CD14-positive monocyte (primary cell): ENCODE results near the gene LRP1B. TPM values are rescaled to one million over a fixed set of nuclear protein-coding genes. Genes with fewer than 3 reads are reported as not detected.

ENCODE experiments used
- DNase-seq, 3 donors: peaks; one replicate each; pipeline ENCODE4 v3.0.0-alpha.2; 2011 to 2022
- H2AFZ ChIP-seq: 2 replicates; pipeline ENCODE4 v1.6.0; 2012; ENCODE audit warnings: mild to moderate bottlenecking, low read depth, low read length, inconsistent platforms; ENCODE audit not compliant: insufficient read depth, poor library complexity, severe bottlenecking
- H3K27ac ChIP-seq, 2 donors: 1 replicate in 1 of 2; 2 replicates in 1 of 2; pipeline ENCODE4 v1.5.1; 2012 to 2013; ENCODE audit warnings: low read length in 2 of 2, control low read depth in 1 of 2, inconsistent platforms in 1 of 2, low read depth in 1 of 2, mild to moderate bottlenecking in 1 of 2
- H3K27me3 ChIP-seq, 2 donors: one replicate each; pipeline versions ENCODE4 v1.6.0 to v1.6.1; 2011 to 2013; ENCODE audit warnings: low read length in 2 of 2; ENCODE audit not compliant: control insufficient read depth in 2 of 2, insufficient read depth in 2 of 2
- H3K36me3 ChIP-seq, 2 donors: replicated peaks in 1 of 2; 1 replicate in 1 of 2; 2 replicates in 1 of 2; pipeline versions ENCODE4 v1.5.1 to v1.6.1; 2012 to 2013; ENCODE audit warnings: low read length in 2 of 2, control low read depth in 1 of 2, inconsistent platforms in 1 of 2, mild to moderate bottlenecking in 1 of 2; ENCODE audit not compliant: insufficient read depth in 2 of 2, control insufficient read depth in 1 of 2
- H3K4me1 ChIP-seq, 2 donors: 1 replicate in 1 of 2; 2 replicates in 1 of 2; pipeline versions ENCODE4 v1.5.1 to v1.6.1; 2012 to 2013; ENCODE audit warnings: low read length in 2 of 2, control low read depth in 1 of 2, inconsistent platforms in 1 of 2, mild to moderate bottlenecking in 1 of 2, moderate library complexity in 1 of 2; ENCODE audit not compliant: insufficient read depth in 2 of 2, control insufficient read depth in 1 of 2
- H3K4me2 ChIP-seq: replicated peaks from 2 replicates; pipeline ENCODE3; 2012; ENCODE audit warnings: low read length, moderate library complexity, mild to moderate bottlenecking; ENCODE audit not compliant: poor library complexity, severe bottlenecking; ENCODE audit errors: extremely low read depth
- H3K4me3 ChIP-seq, 3 experiments: fragments of 200-600 bp in 1 of 3; sonication (generic) in 1 of 3; replicated peaks in 1 of 3; 1 replicate in 2 of 3; 2 replicates in 1 of 3; pipeline ENCODE4 v1.5.1; 2011 to 2013; ENCODE audit warnings: low read length in 3 of 3, mild to moderate bottlenecking in 3 of 3, control low read depth in 2 of 3, low read depth in 2 of 3, inconsistent platforms in 1 of 3, moderate library complexity in 1 of 3
- H3K79me2 ChIP-seq: 2 replicates; pipeline ENCODE4 v1.6.0; 2012; ENCODE audit warnings: mild to moderate bottlenecking, control low read depth, inconsistent platforms, low read length, moderate library complexity; ENCODE audit not compliant: insufficient read depth
- H3K9ac ChIP-seq: 2 replicates; pipeline ENCODE4 v1.6.0; 2017; ENCODE audit warnings: low read length, mild to moderate bottlenecking; ENCODE audit not compliant: insufficient read depth, poor library complexity, severe bottlenecking
- H3K9me3 ChIP-seq, 2 donors: replicated peaks in 1 of 2; 1 replicate in 1 of 2; 2 replicates in 1 of 2; pipeline versions ENCODE4 v1.5.1 to v1.6.1; 2012 to 2013; ENCODE audit warnings: low read length in 2 of 2, control low read depth in 1 of 2; ENCODE audit not compliant: control insufficient read depth in 1 of 2, insufficient read depth in 1 of 2
- H4K20me1 ChIP-seq: 2 replicates; pipeline ENCODE4 v1.6.0; 2012; ENCODE audit warnings: mild to moderate bottlenecking, low read length, control low read depth, moderate library complexity; ENCODE audit not compliant: insufficient read depth
- H3K27ac Mint-ChIP-seq, 7 donors: one replicate each; pipeline ENCODE4 v1.8.0; 2020; ENCODE audit warnings: mild to moderate bottlenecking in 7 of 7, mixed read lengths in 7 of 7, moderate library complexity in 6 of 7, inconsistent platforms in 2 of 7
- H3K27me3 Mint-ChIP-seq, 3 donors: one replicate each; pipeline ENCODE4 v1.8.0; 2021 to 2022; ENCODE audit warnings: low read depth in 3 of 3, mild to moderate bottlenecking in 3 of 3, mixed read lengths in 3 of 3, moderate library complexity in 3 of 3, inconsistent platforms in 1 of 3
- H3K36me3 Mint-ChIP-seq, 2 donors: one replicate each; pipeline ENCODE4 v1.8.0; 2020; ENCODE audit warnings: mixed read lengths in 2 of 2, inconsistent platforms in 1 of 2, mild to moderate bottlenecking in 1 of 2
- H3K4me1 Mint-ChIP-seq: one replicate; pipeline ENCODE4 v1.8.0; 2020; ENCODE audit warnings: mild to moderate bottlenecking, mixed read lengths
- H3K4me3 Mint-ChIP-seq, 2 donors: one replicate each; pipeline ENCODE4 v1.8.0; 2020; ENCODE audit warnings: mild to moderate bottlenecking in 2 of 2, mixed read lengths in 2 of 2, moderate library complexity in 1 of 2
- H3K9me3 Mint-ChIP-seq, 7 donors: one replicate each; pipeline ENCODE4 v1.8.0; 2020 to 2022; ENCODE audit warnings: mixed read lengths in 7 of 7, mild to moderate bottlenecking in 6 of 7, moderate library complexity in 6 of 7, inconsistent platforms in 2 of 7
- CTCF ChIP-seq: fragments of 200-600 bp; IDR thresholded peaks from one replicate; pipeline ENCODE4 v1.8.0; 2022; ENCODE audit warnings: antibody characterized with exemption, mild to moderate bottlenecking
- WGBS: methylation state at CpG from one replicate; pipeline ENCODE4 v1.1.5; 2013; ENCODE audit warnings: missing lambda C conversion rate; ENCODE audit not compliant: insufficient coverage; 5-methylcytosine and 5-hydroxymethylcytosine counted together
- intact Hi-C, 2 donors: fragments of 100-400 bp; cut with micrococcal nuclease; formaldehyde crosslinking; loops; one replicate each; pipeline versions ENCODE4 v1.15.0 to v1.15.1; 2023
- polyA plus RNA-seq, 3 donors: library from polyadenylated mRNA; depleted of rRNA in 1 of 3; unstranded in 2 of 3; stranded (reverse) in 1 of 3; fragments of 300-500 nt in 2 of 3; fragments of >200 nt in 1 of 3; fragmentation: Illumina TruSeq in 2 of 3; gene quantifications; 1 replicate in 2 of 3; 2 replicates in 1 of 3; pipeline ENCODE4 v1.2.3, GENCODE V29; 2012 to 2021

The LRP1B gene
- polyA plus RNA-seq, 3 donors: not detected

- no peaks in the 10 kb centered on the region for H3K4me1 Mint-ChIP-seq
- H3K36me3 ChIP-seq: no peaks in the 10 kb centered on the region
- no peak overlapping the region for H3K4me3 Mint-ChIP-seq
- peaks cover 0 to 2% (median 0%) of the 10 kb centered on the region in 3 donors for H3K27me3 Mint-ChIP-seq
- intact Hi-C loops: no loop called here
- no peak overlapping the region for H3K4me3 ChIP-seq
- no peaks in the 10 kb centered on the region for H3K79me2 ChIP-seq
- H3K36me3 Mint-ChIP-seq: no peaks in the 10 kb centered on the region
- no peak overlapping the region for H3K9ac ChIP-seq
- H3K9me3 ChIP-seq: no peaks in the 10 kb centered on the region
- no peak for DNase-seq
- no peaks in the 10 kb centered on the region for H4K20me1 ChIP-seq
- no peak overlapping the region for H3K4me2 ChIP-seq
- no peak overlapping the region for H3K27ac ChIP-seq
- TF ChIP-seq CTCF: no peak
- H3K4me1 ChIP-seq: no peaks in the 10 kb centered on the region
- 72% methylated on average over 4 of the region's 4 CpGs for WGBS
- H2AFZ ChIP-seq: no peak overlapping the region
- no peaks in the 10 kb centered on the region for H3K27me3 ChIP-seq
- peaks cover 0 to 3% (median 0%) of the 10 kb centered on the region in 7 donors for H3K9me3 Mint-ChIP-seq
- no peak overlapping the region for H3K27ac Mint-ChIP-seq
Measured at GRCh38 chr2:140797718-140798117, 1333.1 kb downstream of the LRP1B start.

GRCh38 chr2:140791802-140792201 lies 1339.0 kb downstream of the LRP1B start:
- no peaks in the 10 kb centered on the region for H3K27me3 ChIP-seq
- Mint-ChIP-seq H3K4me3 (no peak overlapping the region), H3K9me3 (peaks cover 0 to 9% (median 3%) of the 10 kb centered on the region in 7 donors), H3K27ac (no peak overlapping the region), H3K27me3 (no peaks in the 10 kb centered on the region), H3K36me3 (no peaks in the 10 kb centered on the region), H3K4me1 (no peaks in the 10 kb centered on the region)
- intact Hi-C loops: no loop called here
- H3K9ac ChIP-seq: no peak overlapping the region
- no peaks in the 10 kb centered on the region for H3K79me2 ChIP-seq
- no peak for TF ChIP-seq CTCF
- H3K9me3 ChIP-seq: peaks cover 4 to 9% of the 10 kb centered on the region in 2 donors
- H2AFZ ChIP-seq: no peak overlapping the region
- DNase-seq: no peak
- H3K27ac ChIP-seq: no peak overlapping the region
- no peaks in the 10 kb centered on the region for H3K36me3 ChIP-seq
- no peaks in the 10 kb centered on the region for H3K4me1 ChIP-seq
- H3K4me3 ChIP-seq: no peak overlapping the region
- no peak overlapping the region for H3K4me2 ChIP-seq
- no peaks in the 10 kb centered on the region for H4K20me1 ChIP-seq
- WGBS: 60% methylated on average over 1 of the region's 2 CpGs
